Adipose tissue (tissue), 3 donors: ENCODE measurements around the gene ZNF573. TPM values are rescaled to one million over a fixed set of nuclear protein-coding genes. Genes with fewer than 3 reads are reported as not detected.

ENCODE experiments used
- H3K27ac ChIP-seq: one replicate; pipeline ENCODE4 v1.5.1; 2013; ENCODE audit warnings: low read depth, low read length
- WGBS, 3 donors: extraction: QIAGEN DNeasy Blood & Tissue Kit; methylation state at CpG; one replicate each; pipeline ENCODE4 v1.1.7; 2013; 5-methylcytosine and 5-hydroxymethylcytosine counted together
- polyA plus RNA-seq, 3 donors: library from polyadenylated mRNA; stranded (reverse); fragments of 200-250 nt; gene quantifications; one replicate each; pipeline ENCODE4 v1.2.3, GENCODE V29; 2013
- donor health status: healthy with polysubstance abuse.
- donor health status: Bipolar disorder and iron deficiency.
- donor health status: healthy.

Gene ZNF573
- polyA plus RNA-seq, 3 donors: 0.22 to 1.3 (median 1.1) TPM

DNA sequence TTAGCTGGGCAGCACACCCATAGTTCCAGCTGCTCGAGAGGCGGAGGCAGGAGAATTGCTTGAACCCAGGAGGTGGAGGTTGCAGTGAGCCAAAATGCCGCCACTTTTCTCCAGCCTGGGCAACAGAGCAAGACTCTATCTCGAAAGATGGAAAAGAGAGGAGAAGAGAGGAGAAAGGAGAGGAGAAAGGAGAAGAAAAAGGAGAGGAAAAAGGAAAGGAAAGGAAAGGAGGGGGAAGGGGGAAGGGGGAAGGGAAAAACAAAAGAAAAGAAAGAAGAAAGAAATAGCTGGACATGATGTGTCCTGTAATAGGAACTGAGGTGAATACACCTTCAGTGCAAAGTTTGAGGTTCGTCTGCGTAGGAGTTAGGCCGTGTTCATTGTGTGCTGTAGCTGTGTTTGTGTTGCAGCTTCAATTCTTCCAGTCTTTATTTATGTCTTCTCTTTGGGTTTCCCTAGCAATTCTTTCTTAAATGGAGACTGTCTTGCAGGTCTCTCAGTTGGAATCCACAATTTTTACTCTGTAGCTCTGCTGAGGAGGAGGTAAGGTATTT is 73.3 kb downstream of the ZNF573 start:
- no peak overlapping the region for H3K27ac ChIP-seq
- 96 to 98% (median 96%) methylated on average over 7 of the region's 7 CpGs for WGBS, 3 donors

DNA sequence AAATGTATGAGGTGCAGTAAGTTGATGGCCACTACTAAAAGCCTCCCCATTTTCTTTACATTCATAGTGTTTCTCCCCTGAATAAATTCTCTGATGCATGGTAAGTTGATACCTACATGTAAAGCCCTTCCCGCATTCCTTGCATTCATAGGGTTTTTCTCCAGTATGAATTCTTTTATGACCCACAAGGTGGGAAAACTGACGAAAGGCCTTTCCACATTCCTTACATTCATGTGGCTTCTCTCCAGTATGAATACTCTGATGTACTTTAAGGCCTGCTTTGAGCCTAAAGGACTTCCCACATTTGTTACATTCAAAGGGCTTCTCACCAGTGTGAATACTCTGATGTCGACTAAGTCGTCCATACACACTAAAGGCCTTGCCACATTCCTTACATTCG is 80.3 kb downstream of the ZNF573 start:
- WGBS, 3 donors: 89 to 95% (median 93%) methylated on average over 5 of the region's 5 CpGs
- H3K27ac ChIP-seq: no peak overlapping the region

DNA sequence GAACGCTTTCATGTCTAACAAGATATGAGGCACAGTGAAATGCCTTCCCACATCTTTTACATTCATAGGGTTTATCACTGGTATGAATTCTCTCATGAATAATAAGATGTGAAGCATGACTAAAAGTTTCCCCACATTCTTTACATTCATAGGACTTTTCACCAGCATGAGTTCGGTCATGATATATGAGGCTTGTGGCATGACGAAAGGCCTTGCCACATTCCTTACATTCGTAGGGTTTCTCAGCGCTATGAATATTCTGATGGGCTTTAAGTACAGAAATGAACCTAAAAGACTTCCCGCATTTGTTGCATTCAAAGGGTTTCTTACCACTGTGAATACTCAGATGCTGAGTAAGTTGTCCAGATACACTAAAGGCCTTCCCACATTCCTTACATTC is 81.2 kb downstream of the ZNF573 start:
- H3K27ac ChIP-seq: no peak overlapping the region
- WGBS, 3 donors: 96 to 98% (median 97%) methylated on average over 6 of the region's 6 CpGs

DNA sequence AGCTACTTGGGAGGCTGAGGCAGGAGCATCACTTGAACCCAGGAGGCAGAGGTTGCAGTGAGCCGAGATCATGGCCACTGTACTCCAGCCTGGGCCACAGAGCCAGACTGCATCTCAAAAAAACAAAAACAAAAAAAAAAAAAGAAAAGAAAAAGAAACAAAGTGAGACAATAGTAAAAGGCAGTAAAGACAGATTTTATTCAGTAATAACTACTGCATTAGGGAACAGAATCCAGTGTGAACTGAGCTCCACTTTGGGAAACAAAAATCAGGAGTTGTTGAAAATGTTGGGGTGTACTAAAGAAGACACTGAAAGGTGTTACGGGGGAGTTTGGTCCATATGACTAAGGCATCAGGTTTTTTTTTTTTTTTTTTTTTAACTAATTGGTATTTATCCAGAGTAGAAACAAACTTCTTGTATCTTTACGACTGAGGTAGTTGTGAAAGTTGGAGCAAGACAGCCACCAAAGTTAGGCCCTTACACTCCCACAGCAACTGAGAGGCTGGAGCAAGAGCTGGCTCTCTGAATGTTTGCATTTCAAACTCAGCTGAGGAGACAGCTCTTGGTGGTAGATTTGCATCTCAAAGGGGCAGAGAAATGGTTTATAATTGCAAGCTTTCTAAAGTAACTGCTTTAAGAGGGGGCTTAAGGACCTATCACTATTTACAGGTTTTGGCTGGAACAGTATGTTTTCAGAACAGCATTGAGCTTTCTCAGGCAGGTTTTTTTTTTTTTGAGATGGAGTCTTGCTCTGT is 84.1 kb downstream of the ZNF573 start:
- 72 to 84% (median 80%) methylated on average over 3 of the region's 3 CpGs for WGBS, 3 donors
- no peak overlapping the region for H3K27ac ChIP-seq

- 59 to 69% (median 64%) methylated on average over 11 of the region's 11 CpGs for WGBS, 3 donors
- H3K27ac ChIP-seq: no peak overlapping the region
Measured at GRCh38 chr19:37692956-37693620, 86.3 kb downstream of the ZNF573 start.

- 1% methylated on average over 48 of the region's 48 CpGs for WGBS, 3 donors
- H3K27ac ChIP-seq: peak overlapping the region; percentile 58
Measured at GRCh38 chr19:37691881-37692504, 87.4 kb downstream of the ZNF573 start.

Other genes starting within 250 kb of the ZNF573 start
- gene ZNF571, start 184.8 kb downstream of the ZNF573 start, polyA plus RNA-seq: 1 to 10 TPM in 2 of 3 donors, under 1 TPM in 1; 0.74 to 2.2 (median 1.0) TPM
- gene ZNF540, start 184.7 kb downstream of the ZNF573 start, polyA plus RNA-seq: 1 to 10 TPM in 2 of 3 donors, under 1 TPM in 1; 0.79 to 3.1 (median 1.4) TPM
- gene ZFP30, start 124.1 kb downstream of the ZNF573 start, polyA plus RNA-seq: 1 to 10 TPM; 1.9 to 2.4 (median 2.1) TPM
- gene ZNF607, start 59.8 kb downstream of the ZNF573 start, polyA plus RNA-seq: 1 to 10 TPM; 1.1 to 1.9 (median 1.6) TPM
- gene WDR87, start 127.0 kb upstream of the ZNF573 start, polyA plus RNA-seq: not detected
- 1 to 10 TPM; 2.5 to 7.1 (median 3.3) TPM for gene SIPA1L3, start 127.6 kb upstream of the ZNF573 start, polyA plus RNA-seq